Panc1 (cell line): ENCODE data around the gene CLCN2. TPM values are rescaled to one million over a fixed set of nuclear protein-coding genes. Genes with fewer than 3 reads are reported as not detected.

Source experiments
- ATAC-seq: fragments of 200-7000 bp; cut with Tn5 transposase; 2 replicates; pipeline ENCODE4 v1.9.1; 2020; ENCODE audit warnings: mild to moderate bottlenecking, moderate library complexity
- BruUV-seq: library from RNA; stranded (reverse); fragments of 400-500 nt; replicated peaks from 2 replicates; lab custom pipeline; 2021; lab: Mats Ljungman, UMichigan
- CTCF ChIA-PET: fragments of 300-600 bp; sonication (Branson Sonifier 250); formaldehyde crosslinking; loops from one replicate; lab custom pipeline; 2022; ENCODE audit warnings: antibody characterized with exemption; lab: Charles Lee
- POLR2A ChIA-PET: fragments of 300-600 bp; sonication (Branson Sonifier 250); formaldehyde crosslinking; loops from one replicate; lab custom pipeline; 2022; ENCODE audit warnings: antibody characterized with exemption; lab: Charles Lee
- DNase-seq: peaks from one replicate; pipeline ENCODE4 v3.0.0-alpha.2; 2010; ENCODE audit warnings: low read depth, low spot score
- H3K27ac ChIP-seq: 2 replicates; pipeline ENCODE4 v1.5.1; 2011; ENCODE audit warnings: mild to moderate bottlenecking, low read length, inconsistent platforms
- H3K27me3 ChIP-seq: fragments of 200-500 bp; sonication (Bioruptor generic); 2 replicates; pipeline ENCODE4 v1.6.0; 2014; ENCODE audit warnings: low read length, inconsistent platforms; ENCODE audit not compliant: control insufficient read depth, insufficient read depth
- H3K36me3 ChIP-seq: fragments of 200-500 bp; sonication (Bioruptor generic); 2 replicates; pipeline ENCODE4 v1.5.1; 2014; ENCODE audit warnings: inconsistent platforms, mild to moderate bottlenecking, low read length, moderate library complexity; ENCODE audit not compliant: control insufficient read depth, insufficient read depth
- H3K4me1 ChIP-seq: 2 replicates; pipeline ENCODE4 v1.5.1; 2011; ENCODE audit warnings: inconsistent platforms, mild to moderate bottlenecking, low read length, moderate library complexity; ENCODE audit not compliant: control insufficient read depth, insufficient read depth
- H3K4me3 ChIP-seq, 2 experiments: 2 replicates each; pipeline ENCODE4 v1.5.1; 2011 to 2012; ENCODE audit warnings: low read depth in 2 of 2, low read length in 2 of 2, mild to moderate bottlenecking in 2 of 2, inconsistent platforms in 1 of 2, moderate library complexity in 1 of 2
- H3K9me3 ChIP-seq: fragments of 200-500 bp; sonication (Bioruptor generic); 2 replicates; pipeline ENCODE4 v1.5.1; 2014; ENCODE audit warnings: low read depth, mild to moderate bottlenecking, inconsistent platforms, low read length, moderate library complexity; ENCODE audit not compliant: control insufficient read depth, insufficient read depth
- CTCF ChIP-seq: fragments of 450-650 bp; IDR thresholded peaks from 2 replicates; pipeline ENCODE4 v1.5.1; 2017; ENCODE audit warnings: mild to moderate bottlenecking
- POLR2AphosphoS5 ChIP-seq: IDR thresholded peaks from 2 replicates; pipeline ENCODE4 v1.6.1; 2012; ENCODE audit warnings: mild to moderate bottlenecking, low read depth, low read length, moderate library complexity
- REST ChIP-seq, 2 experiments: IDR thresholded peaks; 2 replicates each; pipeline ENCODE4 v1.6.1; 2011 to 2012; ENCODE audit warnings: low read depth in 2 of 2, control low read depth in 1 of 2, low read length in 1 of 2, mild to moderate bottlenecking in 1 of 2, moderate library complexity in 1 of 2; ENCODE audit not compliant: insufficient read depth in 1 of 2
- SIN3A ChIP-seq: IDR thresholded peaks from 2 replicates; pipeline ENCODE4 v1.6.1; 2012; ENCODE audit warnings: low read depth, mild to moderate bottlenecking, low read length, moderate library complexity, borderline replicate concordance; ENCODE audit not compliant: insufficient read depth
- TCF7L2 ChIP-seq: IDR thresholded peaks from 2 replicates; pipeline ENCODE4 v1.6.1; 2011; ENCODE audit warnings: mild to moderate bottlenecking, low read depth, low read length, inconsistent platforms
- in situ Hi-C: cut with HindIII; loops from 2 replicates; pipeline ENCODE4 v1.10.0; 2016; ENCODE audit warnings: low sequenced_read_pairs, low pct_unique_long_range_greater_than_20kb
- intact Hi-C: fragments of 100-400 bp; cut with micrococcal nuclease; formaldehyde crosslinking; loops from one replicate; pipeline ENCODE4 v1.10.0; 2022; ENCODE audit not compliant: unreplicated experiment
- total RNA-seq: library from RNA; stranded (reverse); gene quantifications from one replicate; pipeline ENCODE4 v1.2.1, GENCODE V29; 2021; ENCODE audit not compliant: unreplicated experiment

The CLCN2 gene
- total RNA-seq, 1 experiment from 2014 or later, result 22.5 TPM

- POLR2A ChIA-PET, result no interaction called here
- no peak overlapping the region for H3K27ac ChIP-seq
- H3K27me3 ChIP-seq, result peaks cover 4% of the 10 kb centered on the region; the same call in 1 of the 2 replicates
- DNase-seq (no peak), ATAC-seq (no peak)
- no peaks in the 10 kb centered on the region for H3K4me1 ChIP-seq
- H3K36me3 ChIP-seq, result no peaks in the 10 kb centered on the region
- H3K9me3 ChIP-seq, result no peaks in the 10 kb centered on the region
- BruUV-seq, result no TSS peak
- H3K4me3 ChIP-seq, result no peak overlapping the region
- intact Hi-C loops (no loop called here), in situ Hi-C loops (no loop called here)
- no peak for TF ChIP-seq REST (IDR thresholded peaks at IDR 0.05; ENCODE audit: insufficient read depth in 1 of 2, low read depth in 2 of 2, low read length in 1 of 2)
- CTCF ChIA-PET, result no interaction called here
Measured at GRCh38 chr3:184399410-184399809, 38.0 kb upstream of the CLCN2 start.

- ATAC-seq (no peak; the same call in 1 of the 2 replicates), DNase-seq (no peak)
- POLR2A ChIA-PET, result no interaction called here
- CTCF ChIA-PET, result no interaction called here
- Histone ChIP-seq H3K36me3 (no peaks in the 10 kb centered on the region), H3K9me3 (no peaks in the 10 kb centered on the region), H3K27ac (no peak overlapping the region), H3K27me3 (peaks cover 2% of the 10 kb centered on the region; the same call in 1 of the 2 replicates), H3K4me1 (no peaks in the 10 kb centered on the region), H3K4me3 (no peak overlapping the region)
- TF ChIP-seq POLR2AphosphoS5 (no peak), SIN3A (no peak), TCF7L2 (no peak), CTCF (no peak), REST (IDR thresholded peaks at IDR 0.05; ENCODE audit: insufficient read depth in 1 of 2, low read depth in 2 of 2, low read length in 1 of 2) (no peak)
- BruUV-seq, result no TSS peak
- in situ Hi-C loops (no loop called here), intact Hi-C loops (no loop called here)
Measured at GRCh38 chr3:184395320-184395660, 33.9 kb upstream of the CLCN2 start.
